ENCODE measurements around the gene NR6A1. TPM values are rescaled to one million over a fixed set of nuclear protein-coding genes. Genes with fewer than 3 reads are reported as not detected.
A peak's percentile ranks its signal among the peaks of the same experiment; 100 is the strongest.

The NR6A1 gene
- total RNA-seq, 1 donor from 2014 or later: 302 TPM

DNA sequence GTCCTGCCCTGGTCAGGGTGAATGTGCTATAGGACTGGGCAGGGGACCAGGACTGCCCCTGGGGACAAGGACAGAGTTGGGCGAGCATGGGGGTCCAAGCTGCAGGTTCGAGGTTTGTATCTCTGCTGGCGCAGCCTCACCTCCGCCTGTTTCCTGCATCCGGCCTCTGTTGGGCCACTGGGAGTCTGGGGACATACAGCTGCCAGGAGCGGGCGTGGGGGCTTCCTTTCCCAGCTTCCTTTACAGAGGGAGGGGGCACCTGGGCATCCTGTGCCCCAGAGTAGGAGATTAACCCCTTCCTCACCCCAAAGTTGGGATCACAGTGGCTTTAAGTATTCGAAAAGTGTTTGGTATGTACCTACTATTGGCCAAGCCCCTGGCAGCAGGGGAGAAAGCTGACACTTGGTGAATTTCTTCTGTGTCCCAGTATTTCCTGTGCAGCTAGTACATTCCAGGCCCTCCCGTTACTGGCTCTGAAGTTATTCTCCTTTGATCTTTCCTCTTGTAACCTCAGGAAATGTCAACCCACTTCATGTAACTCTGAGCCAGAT lies 24.8 kb upstream of the NR6A1 start:
- Histone ChIP-seq H3F3A (ENCODE audit: low read depth) (peaks cover 9% of the 10 kb centered on the region), H3K9me3 (ENCODE audit: low read depth) (no peaks in the 10 kb centered on the region), H3K9ac (no peak overlapping the region), H3K79me2 (ENCODE audit: low read depth) (no peaks in the 10 kb centered on the region), H3K27ac (no peak overlapping the region), H3K4me3 (no peak overlapping the region), H3K4me2 (no peak overlapping the region), H3K4me1 (peaks cover 7% of the 10 kb centered on the region), H3K27me3 (no peaks in the 10 kb centered on the region), H3K36me3 (no peaks in the 10 kb centered on the region), H2AFZ (replicated peaks) (no peak overlapping the region), H4K20me1 (ENCODE audit: low read depth) (no peaks in the 10 kb centered on the region)
- no peak for DNase-seq (ENCODE audit: low spot score)
- no peaks in the 10 kb centered on the region for H3K9me3 Mint-ChIP-seq
- TF ChIP-seq EZH2phosphoT487 (IDR thresholded peaks at IDR 0.05) (no peak), EZH2 (IDR thresholded peaks at IDR 0.05) (no peak)
- TF ChIP-seq, protein P1, sequence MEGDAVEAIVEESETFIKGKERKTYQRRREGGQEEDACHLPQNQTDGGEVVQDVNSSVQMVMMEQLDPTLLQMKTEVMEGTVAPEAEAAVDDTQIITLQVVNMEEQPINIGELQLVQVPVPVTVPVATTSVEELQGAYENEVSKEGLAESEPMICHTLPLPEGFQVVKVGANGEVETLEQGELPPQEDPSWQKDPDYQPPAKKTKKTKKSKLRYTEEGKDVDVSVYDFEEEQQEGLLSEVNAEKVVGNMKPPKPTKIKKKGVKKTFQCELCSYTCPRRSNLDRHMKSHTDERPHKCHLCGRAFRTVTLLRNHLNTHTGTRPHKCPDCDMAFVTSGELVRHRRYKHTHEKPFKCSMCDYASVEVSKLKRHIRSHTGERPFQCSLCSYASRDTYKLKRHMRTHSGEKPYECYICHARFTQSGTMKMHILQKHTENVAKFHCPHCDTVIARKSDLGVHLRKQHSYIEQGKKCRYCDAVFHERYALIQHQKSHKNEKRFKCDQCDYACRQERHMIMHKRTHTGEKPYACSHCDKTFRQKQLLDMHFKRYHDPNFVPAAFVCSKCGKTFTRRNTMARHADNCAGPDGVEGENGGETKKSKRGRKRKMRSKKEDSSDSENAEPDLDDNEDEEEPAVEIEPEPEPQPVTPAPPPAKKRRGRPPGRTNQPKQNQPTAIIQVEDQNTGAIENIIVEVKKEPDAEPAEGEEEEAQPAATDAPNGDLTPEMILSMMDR (IDR thresholded peaks at IDR 0.05): no peak
- H3K27ac Mint-ChIP-seq: no peak overlapping the region
- peaks cover 9% of the 10 kb centered on the region for H3K27me3 Mint-ChIP-seq (ENCODE audit: insufficient read depth, low read depth)
- no peaks in the 10 kb centered on the region for H3K36me3 Mint-ChIP-seq
- H3K4me3 Mint-ChIP-seq: no peak overlapping the region
- peaks cover 8% of the 10 kb centered on the region for H3K4me1 Mint-ChIP-seq

DNA sequence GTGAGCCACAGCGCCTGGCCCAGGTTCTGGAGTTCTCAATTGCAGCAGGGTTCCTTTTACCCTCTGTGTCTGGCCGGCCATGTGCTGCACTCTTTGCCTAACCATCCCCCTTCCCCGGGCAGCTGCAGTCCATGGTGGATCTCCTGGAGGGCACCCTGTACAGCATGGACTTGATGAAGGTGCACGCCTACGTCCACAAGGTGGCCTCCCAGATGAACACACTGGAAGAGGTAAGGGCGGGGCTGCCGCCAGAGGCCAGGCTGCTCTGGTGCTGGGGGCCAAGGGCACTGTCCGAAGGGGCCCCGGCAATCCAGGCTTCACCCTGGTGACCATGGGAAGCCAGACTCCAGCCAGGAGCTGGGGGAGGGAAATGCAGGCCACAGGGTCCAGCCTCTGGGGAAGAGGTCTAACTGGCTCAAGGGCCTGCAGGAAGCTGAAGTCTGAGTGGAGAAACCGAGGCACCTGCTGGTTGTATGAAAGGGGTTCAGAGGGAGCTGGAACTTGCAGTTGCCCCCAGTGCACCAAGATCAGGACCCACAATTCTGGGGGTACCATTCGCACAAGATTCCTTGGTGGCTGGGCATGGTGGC lies 23.9 kb upstream of the NR6A1 start:
- H4K20me1 ChIP-seq (ENCODE audit: low read depth): no peaks in the 10 kb centered on the region
- H3K4me1 Mint-ChIP-seq: peaks cover 8% of the 10 kb centered on the region
- no peaks in the 10 kb centered on the region for H3K27me3 ChIP-seq
- H3K79me2 ChIP-seq (ENCODE audit: low read depth): no peaks in the 10 kb centered on the region
- H3K4me1 ChIP-seq: peaks cover 7% of the 10 kb centered on the region
- H3K4me3 Mint-ChIP-seq: no peak overlapping the region
- no peak for TF ChIP-seq EZH2 (IDR thresholded peaks at IDR 0.05)
- TF ChIP-seq, protein P1 (IDR thresholded peaks at IDR 0.05): no peak
- TF ChIP-seq EZH2phosphoT487 (IDR thresholded peaks at IDR 0.05): no peak
- no peak overlapping the region for H3K4me2 ChIP-seq
- no peaks in the 10 kb centered on the region for H3K36me3 Mint-ChIP-seq
- no peak overlapping the region for H3K9ac ChIP-seq
- no peaks in the 10 kb centered on the region for H3K36me3 ChIP-seq
- peaks cover 7% of the 10 kb centered on the region for H3K27me3 Mint-ChIP-seq (ENCODE audit: insufficient read depth, low read depth)
- no peak for DNase-seq (ENCODE audit: low spot score)
- H3K9me3 Mint-ChIP-seq: no peaks in the 10 kb centered on the region
- no peak overlapping the region for H3K27ac ChIP-seq
- no peak overlapping the region for H3K4me3 ChIP-seq
- peaks cover 9% of the 10 kb centered on the region for H3F3A ChIP-seq (ENCODE audit: low read depth)
- no peak overlapping the region for H2AFZ ChIP-seq (replicated peaks)
- H3K27ac Mint-ChIP-seq: no peak overlapping the region
- H3K9me3 ChIP-seq (ENCODE audit: low read depth): no peaks in the 10 kb centered on the region

DNA sequence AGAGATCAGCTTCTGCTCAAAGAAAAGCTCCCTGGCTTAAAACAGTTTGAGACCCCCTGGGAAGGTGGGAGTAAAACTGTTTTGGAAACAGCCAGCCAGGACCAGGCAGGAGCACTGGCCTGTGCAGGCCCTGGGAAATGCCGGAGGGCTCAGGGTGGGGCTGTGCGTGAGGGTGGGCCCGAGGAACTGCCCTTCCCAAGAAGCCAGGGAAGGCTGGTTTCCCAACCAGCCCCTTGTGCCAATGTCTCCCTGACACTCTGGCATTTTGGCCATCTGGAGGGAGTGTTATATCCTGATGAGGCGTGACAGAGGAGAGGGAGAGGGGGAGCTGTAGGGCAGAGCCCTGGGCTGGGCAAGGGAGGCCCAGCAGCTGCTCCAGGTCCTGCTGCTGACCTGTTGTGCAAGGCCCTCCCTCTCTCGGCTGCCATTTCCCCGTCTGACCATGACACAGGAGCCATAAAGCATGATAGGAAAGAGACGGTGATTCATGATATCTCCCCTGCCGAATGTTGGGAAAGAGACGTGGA lies 22.0 kb upstream of the NR6A1 start:
- H3K4me3 ChIP-seq: no peak overlapping the region
- no peaks in the 10 kb centered on the region for H4K20me1 ChIP-seq (ENCODE audit: low read depth)
- no peaks in the 10 kb centered on the region for H3K27me3 ChIP-seq
- H3K9ac ChIP-seq: no peak overlapping the region
- TF ChIP-seq EZH2phosphoT487 (IDR thresholded peaks at IDR 0.05): no peak
- no peak for TF ChIP-seq EZH2 (IDR thresholded peaks at IDR 0.05)
- TF ChIP-seq, protein P1 (IDR thresholded peaks at IDR 0.05): no peak
- peaks cover 7% of the 10 kb centered on the region for H3K4me1 ChIP-seq
- H3F3A ChIP-seq (ENCODE audit: low read depth): peaks cover 9% of the 10 kb centered on the region
- no peak overlapping the region for H3K4me3 Mint-ChIP-seq
- no peaks in the 10 kb centered on the region for H3K79me2 ChIP-seq (ENCODE audit: low read depth)
- no peaks in the 10 kb centered on the region for H3K9me3 Mint-ChIP-seq
- peaks cover 8% of the 10 kb centered on the region for H3K4me1 Mint-ChIP-seq
- H3K27ac ChIP-seq: no peak overlapping the region
- no peaks in the 10 kb centered on the region for H3K36me3 Mint-ChIP-seq
- H2AFZ ChIP-seq (replicated peaks): no peak overlapping the region
- no peaks in the 10 kb centered on the region for H3K36me3 ChIP-seq
- no peak overlapping the region for H3K4me2 ChIP-seq
- peak overlapping the region; percentile 42 for H3K27ac Mint-ChIP-seq
- H3K9me3 ChIP-seq (ENCODE audit: low read depth): no peaks in the 10 kb centered on the region
- DNase-seq (ENCODE audit: low spot score): peak; percentile 46
- H3K27me3 Mint-ChIP-seq (ENCODE audit: insufficient read depth, low read depth): peaks cover 7% of the 10 kb centered on the region

Data from neural progenitor cell (in vitro differentiated cells).